Activated CD4-positive, alpha-beta memory T cell treated with anti-CD3 and anti-CD28 coated beads for 36 hours (primary cell): ENCODE measurements around the gene EBPL. TPM values are rescaled to one million over a fixed set of nuclear protein-coding genes. Genes with fewer than 3 reads are reported as not detected.
"Not testable (repeated sequence)": the region's sequence is repeated elsewhere in the genome, so short reads cannot be mapped to it uniquely, and the experiment has no call there.

Source experiments
- CTCF ChIA-PET: fragments of 350-600 bp; sonication (Branson Sonifier 250); formaldehyde crosslinking; loops from one replicate; lab custom pipeline; 2021; ENCODE audit warnings: antibody characterized with exemption, inconsistent platforms; lab: Charles Lee
- POLR2A ChIA-PET: fragments of 350-600 bp; sonication (Branson Sonifier 250); formaldehyde crosslinking; loops from one replicate; lab custom pipeline; 2021; ENCODE audit warnings: antibody characterized with exemption; lab: Charles Lee
- DNase-seq: peaks from one replicate; pipeline ENCODE4 v3.0.0-alpha.2; 2020
- H3K27ac Mint-ChIP-seq: one replicate; pipeline ENCODE4 v1.8.0; 2021; ENCODE audit warnings: mixed read lengths
- H3K27me3 Mint-ChIP-seq: one replicate; pipeline ENCODE4 v1.8.0; 2021; ENCODE audit warnings: mixed read lengths
- H3K36me3 Mint-ChIP-seq: one replicate; pipeline ENCODE4 v1.8.0; 2021; ENCODE audit warnings: mixed read lengths
- H3K4me1 Mint-ChIP-seq: one replicate; pipeline ENCODE4 v1.8.0; 2021; ENCODE audit warnings: low read depth, mixed read lengths
- H3K4me3 Mint-ChIP-seq: one replicate; pipeline ENCODE4 v1.8.0; 2021; ENCODE audit warnings: mild to moderate bottlenecking, mixed read lengths
- H3K9me3 Mint-ChIP-seq: one replicate; pipeline ENCODE4 v1.8.0; 2021; ENCODE audit warnings: mixed read lengths
- intact Hi-C: fragments of 100-400 bp; cut with micrococcal nuclease; formaldehyde crosslinking; loops from one replicate; pipeline ENCODE4 v1.15.1; 2023
- total RNA-seq, 2 experiments: library from RNA; stranded (reverse); gene quantifications; one replicate each; pipeline ENCODE4 v1.2.3, GENCODE V29; 2021

EBPL gene
- 10 to 100 TPM; 36.1 to 36.2 TPM for total RNA-seq

DNA sequence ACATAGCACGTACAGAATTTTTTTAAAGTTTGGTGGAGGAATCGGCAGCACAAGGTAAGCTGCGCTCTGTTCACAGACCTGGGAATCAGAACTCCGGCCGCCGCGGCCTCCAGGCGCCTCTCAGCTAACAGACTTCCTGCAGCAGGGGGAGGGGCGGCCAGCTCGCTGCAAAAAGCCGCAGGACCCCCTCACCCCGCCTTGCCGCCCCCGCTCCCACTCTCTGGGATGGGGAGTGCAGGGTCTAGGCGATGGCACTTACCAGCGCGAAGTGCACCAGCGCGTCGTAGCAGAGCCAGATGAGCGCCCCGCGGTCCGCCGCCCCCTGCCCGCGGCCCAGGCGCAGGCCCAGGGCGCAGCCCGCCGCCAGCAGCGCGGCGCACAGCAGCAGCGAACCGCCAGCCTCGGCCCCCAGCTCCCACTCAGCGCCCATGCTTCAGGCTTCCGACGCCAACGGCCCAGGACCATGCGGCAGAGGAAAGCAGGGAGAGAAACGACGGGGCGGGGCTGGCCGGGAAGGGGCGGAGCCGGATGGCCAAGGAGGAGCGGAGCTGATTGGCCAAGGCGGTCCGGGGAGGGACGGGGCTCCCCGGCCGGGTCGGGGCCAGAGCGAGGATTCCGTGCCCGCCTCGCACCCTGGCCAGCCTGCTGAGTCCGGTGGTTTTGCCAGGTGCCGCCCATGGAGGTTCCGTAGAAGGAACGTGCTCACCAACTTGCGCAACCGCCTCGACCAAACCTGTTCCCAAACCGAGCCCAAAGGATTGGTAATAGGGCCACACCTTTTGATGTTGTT lies at the start of gene EBPL:
Gene EBPL (minus strand): TSS at position 492 of the 790 bp plus-strand sequence. CDS start 62 bp downstream, at position 430.
- intact Hi-C loops = loop anchor here (1.0 to 5.0 kb wide), 4 partner anchors 8 to 249 kb away; partner anchors contain the start of genes CAB39L, SETDB2 and SPRYD7
- Mint-ChIP-seq H3K4me1 (peaks cover 15% of the 10 kb centered on the region), H3K9me3 (no peaks in the 10 kb centered on the region), H3K27ac (peak within 1 kb of the TSS; percentile 62), H3K27me3 (no peaks in the 10 kb centered on the region), H3K4me3 (peak within 1 kb of the TSS; percentile 83), H3K36me3 (peaks cover 4% of the 10 kb centered on the region)
- peak; percentile 94 for DNase-seq
- POLR2A ChIA-PET = interaction anchor here (0.6 to 2.3 kb wide), 5 partner anchors 101 to 426 kb away, joined by 3 to 24 read pairs (median 3); partner anchors contain the start of genes CAB39L and KPNA3
- CTCF ChIA-PET = interaction anchor here (1.0 to 1.6 kb wide), 4 partner anchors 21 to 245 kb away, joined by 3 to 5 read pairs (median 4); partner anchors contain the start of genes KPNA3 and SPRYD7

- Mint-ChIP-seq H3K36me3 (peaks cover 17% of the 10 kb centered on the region), H3K9me3 (no peaks in the 10 kb centered on the region), H3K27ac (no peak overlapping the region), H3K27me3 (no peaks in the 10 kb centered on the region), H3K4me3 (no peak overlapping the region), H3K4me1 (no peaks in the 10 kb centered on the region)
- ChIA-PET POLR2A (no interaction called here), CTCF (no interaction called here)
- no peak for DNase-seq
- intact Hi-C loops = no loop called here
Measured at GRCh38 chr13:49740870-49741269, 49.6 kb upstream of the EBPL start.

GRCh38 chr13:49739498-49740187 lies 48.4 kb upstream of the EBPL start:
- DNase-seq = no peak
- Mint-ChIP-seq H3K36me3 (peaks cover 10% of the 10 kb centered on the region), H3K4me1 (no peaks in the 10 kb centered on the region), H3K27me3 (no peaks in the 10 kb centered on the region), H3K4me3 (no peak overlapping the region), H3K27ac (no peak overlapping the region), H3K9me3 (no peaks in the 10 kb centered on the region)
- POLR2A ChIA-PET = interaction anchor here (0.7 kb wide), 1 partner anchor 10 kb away, joined by 3 read pairs; no protein-coding TSS in a partner anchor
- intact Hi-C loops = no loop called here
- CTCF ChIA-PET = interaction anchor here (0.6 kb wide), 1 partner anchor 43 kb away, joined by 3 read pairs; no protein-coding TSS in a partner anchor

DNA sequence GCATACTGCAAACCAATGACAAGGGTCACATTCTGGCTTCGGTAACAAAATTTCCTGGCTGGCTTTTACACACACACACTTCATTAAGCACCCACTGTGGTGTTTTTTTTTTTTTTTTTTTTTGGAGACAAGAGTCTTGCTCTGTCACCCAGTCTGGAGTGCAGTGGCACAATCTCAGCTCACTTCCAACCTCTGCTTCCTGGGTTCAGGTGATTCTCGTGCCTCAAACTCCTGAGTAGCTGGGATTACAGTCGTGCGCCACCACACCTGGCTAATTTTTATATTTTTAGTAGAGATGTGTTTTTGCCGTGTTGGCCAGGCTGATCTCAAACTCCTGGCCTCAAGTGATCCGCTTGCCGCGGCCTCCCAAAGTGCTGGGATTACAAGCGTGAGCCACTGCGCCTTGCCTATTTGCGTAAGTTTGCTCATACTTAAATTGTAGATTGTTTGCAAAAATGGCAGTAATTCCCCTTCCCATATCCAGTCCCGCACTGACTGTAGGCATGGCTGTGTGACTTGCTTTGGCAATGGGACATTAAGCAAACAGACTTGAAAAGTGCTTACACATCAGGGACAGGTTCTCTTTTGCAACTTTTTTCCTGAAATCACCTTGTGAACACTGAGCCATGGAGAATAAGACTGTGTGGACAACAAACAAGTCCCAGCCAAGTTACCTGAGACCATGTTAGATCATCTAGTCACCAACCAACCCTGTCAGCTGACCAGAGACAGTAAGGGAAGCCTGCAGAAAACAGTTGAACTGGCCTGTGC lies 42.1 kb upstream of the EBPL start:
- POLR2A ChIA-PET = no interaction called here
- no peaks in the 10 kb centered on the region for H3K27me3 Mint-ChIP-seq
- peaks cover 16% of the 10 kb centered on the region for H3K36me3 Mint-ChIP-seq

DNA sequence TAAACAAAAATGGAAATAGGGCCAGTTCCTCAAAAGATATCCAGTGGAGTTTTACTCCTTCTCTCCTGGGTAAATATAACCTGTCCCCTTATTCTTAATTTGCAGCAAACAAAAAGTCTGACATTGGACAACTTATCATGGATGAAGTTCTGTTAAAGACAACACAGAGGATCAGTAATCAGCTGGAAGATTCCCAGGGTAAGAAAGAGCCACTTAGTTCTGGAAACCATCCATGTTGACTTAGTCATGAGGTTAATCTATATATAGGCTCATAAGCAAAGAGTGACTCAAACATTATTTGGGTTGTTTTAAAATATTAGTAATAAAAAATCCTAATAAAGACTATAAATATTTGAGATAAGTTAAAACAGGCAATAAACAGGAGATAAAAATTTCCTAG lies 40.5 kb upstream of the EBPL start:
- no peak overlapping the region for H3K4me3 Mint-ChIP-seq
- H3K27ac Mint-ChIP-seq = no peak overlapping the region
- intact Hi-C loops = no loop called here
- H3K9me3 Mint-ChIP-seq = no peaks in the 10 kb centered on the region
- ChIA-PET CTCF (no interaction called here), POLR2A (no interaction called here)
- no peaks in the 10 kb centered on the region for H3K4me1 Mint-ChIP-seq
- H3K27me3 Mint-ChIP-seq = no peaks in the 10 kb centered on the region
- peaks cover 26% of the 10 kb centered on the region for H3K36me3 Mint-ChIP-seq
- DNase-seq = no peak

More for the DNA sequence above, 42.1 kb upstream of the EBPL start:
- CTCF ChIA-PET = no interaction called here
- Mint-ChIP-seq H3K27ac (no peak overlapping the region), H3K9me3 (no peaks in the 10 kb centered on the region), H3K4me1 (no peaks in the 10 kb centered on the region), H3K4me3 (no peak overlapping the region)
- no peak for DNase-seq
- intact Hi-C loops = no loop called here

DNA sequence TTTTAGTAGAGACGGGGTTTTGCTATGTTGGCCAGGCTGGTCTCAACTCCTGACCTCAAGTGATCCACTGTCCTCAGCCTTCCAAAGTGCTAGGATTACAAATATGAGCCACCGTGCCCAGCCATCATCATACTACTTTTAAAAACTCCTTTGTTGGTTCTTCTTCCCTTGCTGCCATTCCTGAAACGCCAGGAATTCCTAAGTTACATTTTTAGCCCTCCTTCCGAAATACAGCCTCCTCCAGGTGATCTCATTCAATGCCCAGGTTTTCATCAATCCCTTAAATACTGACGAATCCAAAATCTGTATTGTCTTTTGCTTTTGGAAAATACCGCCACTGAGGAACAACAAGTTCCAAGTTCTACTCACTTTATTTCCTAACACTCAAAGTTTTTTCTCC lies 25.3 kb upstream of the EBPL start:
- intact Hi-C loops = no loop called here
- ChIA-PET CTCF (no interaction called here), POLR2A (no interaction called here)

DNA sequence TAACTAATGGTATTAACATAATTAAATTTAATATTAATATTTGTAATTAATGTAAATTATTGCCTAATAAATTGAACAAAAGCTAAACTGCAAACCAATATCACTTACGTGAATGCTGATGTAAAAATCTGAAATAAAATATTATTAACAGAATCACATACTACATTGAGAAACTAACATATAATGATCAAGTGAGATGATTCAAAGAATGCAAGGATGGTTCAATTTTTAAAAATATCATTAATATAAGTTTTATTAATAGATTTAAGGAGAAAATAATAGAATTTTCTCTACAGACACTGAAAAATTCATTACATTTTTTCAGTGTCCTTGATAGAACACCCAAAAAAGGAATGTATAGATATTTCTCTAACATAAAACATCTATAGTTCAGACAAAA lies 23.5 kb upstream of the EBPL start:
- ChIA-PET POLR2A (no interaction called here), CTCF (interaction anchor here (0.5 kb wide), 1 partner anchor 347 kb away, joined by 3 read pairs; no protein-coding TSS in a partner anchor)
- no peak for DNase-seq
- H3K9me3 Mint-ChIP-seq = peaks cover 25% of the 10 kb centered on the region
- no peaks in the 10 kb centered on the region for H3K27me3 Mint-ChIP-seq
- H3K36me3 Mint-ChIP-seq = peaks cover 53% of the 10 kb centered on the region
- H3K4me3 Mint-ChIP-seq = no peak overlapping the region
- peaks cover 3% of the 10 kb centered on the region for H3K4me1 Mint-ChIP-seq
- H3K27ac Mint-ChIP-seq = no peak overlapping the region
- intact Hi-C loops = no loop called here

More for the DNA sequence above, 25.3 kb upstream of the EBPL start:
- Mint-ChIP-seq H3K9me3 (peaks cover 25% of the 10 kb centered on the region), H3K4me1 (no peaks in the 10 kb centered on the region), H3K27ac (no peak overlapping the region), H3K36me3 (peaks cover 56% of the 10 kb centered on the region), H3K27me3 (no peaks in the 10 kb centered on the region), H3K4me3 (no peak overlapping the region)
- no peak for DNase-seq

DNA sequence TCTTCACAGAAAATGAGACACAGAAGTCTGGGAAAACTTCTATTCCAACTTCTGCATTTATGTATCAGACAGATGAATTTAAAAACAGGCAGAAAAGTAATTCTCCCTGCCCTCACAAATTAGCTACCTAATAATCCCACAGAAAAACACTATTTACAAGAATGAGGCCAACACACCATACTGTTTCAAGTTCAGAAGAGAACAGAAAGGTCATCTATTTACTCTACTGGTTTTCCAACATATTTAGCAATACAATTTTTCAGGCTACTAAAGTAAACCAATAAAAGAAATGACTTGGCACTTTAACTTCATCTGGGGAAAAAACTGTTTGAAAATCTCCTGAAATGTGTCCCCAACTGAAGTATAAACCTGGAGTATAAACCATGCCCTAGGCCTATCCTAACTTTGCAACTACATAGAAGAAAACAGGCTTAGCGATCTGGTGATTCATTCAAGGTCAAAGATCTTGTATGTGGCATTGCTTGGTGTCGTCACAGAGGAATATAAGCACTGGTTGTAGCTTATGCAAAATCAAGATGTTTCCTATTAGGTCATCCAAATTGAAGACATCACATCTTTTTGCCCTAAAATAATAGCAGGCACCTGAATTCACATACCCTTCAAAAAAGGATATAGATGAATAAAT lies 20.1 kb upstream of the EBPL start:
- intact Hi-C loops = no loop called here
- peaks cover 38% of the 10 kb centered on the region for H3K36me3 Mint-ChIP-seq
- no peak for DNase-seq
- CTCF ChIA-PET = no interaction called here
- no peaks in the 10 kb centered on the region for H3K27me3 Mint-ChIP-seq
- H3K4me3 Mint-ChIP-seq = no peak overlapping the region
- POLR2A ChIA-PET = no interaction called here
- peaks cover 3% of the 10 kb centered on the region for H3K4me1 Mint-ChIP-seq
- peaks cover 14% of the 10 kb centered on the region for H3K9me3 Mint-ChIP-seq
- no peak overlapping the region for H3K27ac Mint-ChIP-seq

DNA sequence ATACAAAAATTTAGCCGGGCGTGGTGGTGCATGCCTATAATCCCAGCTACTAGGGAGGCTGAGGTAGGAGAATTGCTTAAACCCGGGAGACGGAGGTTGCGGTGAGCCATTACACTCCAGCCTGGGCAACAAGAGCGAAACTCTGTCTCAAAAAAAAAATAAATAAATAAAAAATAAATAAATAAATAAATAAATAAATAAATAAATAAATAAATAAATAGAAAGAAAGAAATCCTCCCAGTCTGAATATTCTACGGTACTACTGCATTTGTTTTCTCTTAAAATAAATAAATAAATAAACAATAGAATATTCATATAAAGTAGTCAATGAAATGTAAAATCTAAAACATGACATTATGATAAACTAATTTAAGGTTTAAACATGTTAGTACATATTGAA lies 13.0 kb upstream of the EBPL start:
- H3K27ac Mint-ChIP-seq, H3K4me3 Mint-ChIP-seq, POLR2A ChIA-PET, intact Hi-C loops, H3K4me1 Mint-ChIP-seq, DNase-seq, CTCF ChIA-PET, H3K27me3 Mint-ChIP-seq, H3K9me3 Mint-ChIP-seq: not testable (repeated sequence)
- H3K36me3 Mint-ChIP-seq = peaks cover 23% of the 10 kb centered on the region

- Mint-ChIP-seq H3K4me3 (no peak overlapping the region), H3K9me3 (no peaks in the 10 kb centered on the region), H3K36me3 (peaks cover 16% of the 10 kb centered on the region), H3K4me1 (peaks cover 2% of the 10 kb centered on the region), H3K27me3 (no peaks in the 10 kb centered on the region), H3K27ac (no peak overlapping the region)
- DNase-seq = no peak
- ChIA-PET POLR2A (no interaction called here), CTCF (no interaction called here)
- intact Hi-C loops = no loop called here
Measured at GRCh38 chr13:49701491-49701890, 10.2 kb upstream of the EBPL start.

- no peaks in the 10 kb centered on the region for H3K9me3 Mint-ChIP-seq
- no peak overlapping the region for H3K27ac Mint-ChIP-seq
- POLR2A ChIA-PET = no interaction called here
- H3K36me3 Mint-ChIP-seq = peaks cover 10% of the 10 kb centered on the region
- no peak for DNase-seq
- no peak overlapping the region for H3K4me3 Mint-ChIP-seq
- CTCF ChIA-PET = no interaction called here
- H3K4me1 Mint-ChIP-seq = peaks cover 2% of the 10 kb centered on the region
- no peaks in the 10 kb centered on the region for H3K27me3 Mint-ChIP-seq
- intact Hi-C loops = no loop called here
Measured at GRCh38 chr13:49697468-49697867, 6.2 kb upstream of the EBPL start.
